Muscle of arm (tissue), 14 donors: ENCODE measurements around the gene MTRF1L. TPM values are rescaled to one million over a fixed set of nuclear protein-coding genes. Genes with fewer than 3 reads are reported as not detected.
A peak's percentile ranks its signal among the peaks of the same experiment; 100 is the strongest.

ENCODE experiments used
- DNase-seq: peaks from one replicate; pipeline ENCODE4 v3.0.0-alpha.2; 2013
- long read RNA-seq, 11 donors: transcript quantifications; one replicate each; lab custom pipeline, GENCODE V29; 2026
- polyA plus RNA-seq, 12 donors: library from polyadenylated mRNA; unstranded; fragments of 120-200 nt; gene quantifications; one replicate each; pipeline ENCODE4 v1.2.1, GENCODE V29; 2013; ENCODE audit not compliant: insufficient read length in 12 of 12

Gene MTRF1L, protein sequence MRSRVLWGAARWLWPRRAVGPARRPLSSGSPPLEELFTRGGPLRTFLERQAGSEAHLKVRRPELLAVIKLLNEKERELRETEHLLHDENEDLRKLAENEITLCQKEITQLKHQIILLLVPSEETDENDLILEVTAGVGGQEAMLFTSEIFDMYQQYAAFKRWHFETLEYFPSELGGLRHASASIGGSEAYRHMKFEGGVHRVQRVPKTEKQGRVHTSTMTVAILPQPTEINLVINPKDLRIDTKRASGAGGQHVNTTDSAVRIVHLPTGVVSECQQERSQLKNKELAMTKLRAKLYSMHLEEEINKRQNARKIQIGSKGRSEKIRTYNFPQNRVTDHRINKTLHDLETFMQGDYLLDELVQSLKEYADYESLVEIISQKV
- polyA plus RNA-seq = 10 to 100 TPM in 11 of 12 donors, not detected in 1; 16.4 to 40.5 (median 22.0) TPM
- long read RNA-seq, donor 1, partial matches to known transcripts = 0 of 5 reads
- long read RNA-seq, donor 1, other reads (novel, unspliced or antisense) = 0 of 5 reads
- long read RNA-seq, donor 2, transcript MTRF1L-202 (6 exons, 3,539 nt) = major isoform, 6 of 24 reads
- long read RNA-seq, donor 2, partial matches to known transcripts = 11 of 24 reads
- long read RNA-seq, donor 2, other reads (novel, unspliced or antisense) = 0 of 24 reads
- long read RNA-seq, donor 3, partial matches to known transcripts = 0 of 3 reads
- long read RNA-seq, donor 3, other reads (novel, unspliced or antisense) = 0 of 3 reads
- long read RNA-seq, donor 4, partial matches to known transcripts = 0 of 2 reads
- long read RNA-seq, donor 4, other reads (novel, unspliced or antisense) = 0 of 2 reads
- long read RNA-seq, donor 5, partial matches to known transcripts = 13 of 25 reads
- long read RNA-seq, donor 5, other reads (novel, unspliced or antisense) = 0 of 25 reads
- long read RNA-seq, donor 6, partial matches to known transcripts = 0 of 4 reads
- long read RNA-seq, donor 6, other reads (novel, unspliced or antisense) = 0 of 4 reads
- long read RNA-seq, donor 7, partial matches to known transcripts = 0 of 3 reads
- long read RNA-seq, donor 7, other reads (novel, unspliced or antisense) = 0 of 3 reads
- long read RNA-seq, donor 8, transcript MTRF1L-203 (7 exons, 3,676 nt) = major isoform, 5 of 13 reads
- long read RNA-seq, donor 8, partial matches to known transcripts = 0 of 13 reads
- long read RNA-seq, donor 8, other reads (novel, unspliced or antisense) = 0 of 13 reads
- long read RNA-seq, donor 9, partial matches to known transcripts = 0 of 1 reads
- long read RNA-seq, donor 9, other reads (novel, unspliced or antisense) = 0 of 1 reads
- long read RNA-seq, donor 10, partial matches to known transcripts = 7 of 18 reads
- long read RNA-seq, donor 10, other reads (novel, unspliced or antisense) = 0 of 18 reads
- long read RNA-seq, donor 11, partial matches to known transcripts = 0 of 7 reads
- long read RNA-seq, donor 11, other reads (novel, unspliced or antisense) = 0 of 7 reads

DNA sequence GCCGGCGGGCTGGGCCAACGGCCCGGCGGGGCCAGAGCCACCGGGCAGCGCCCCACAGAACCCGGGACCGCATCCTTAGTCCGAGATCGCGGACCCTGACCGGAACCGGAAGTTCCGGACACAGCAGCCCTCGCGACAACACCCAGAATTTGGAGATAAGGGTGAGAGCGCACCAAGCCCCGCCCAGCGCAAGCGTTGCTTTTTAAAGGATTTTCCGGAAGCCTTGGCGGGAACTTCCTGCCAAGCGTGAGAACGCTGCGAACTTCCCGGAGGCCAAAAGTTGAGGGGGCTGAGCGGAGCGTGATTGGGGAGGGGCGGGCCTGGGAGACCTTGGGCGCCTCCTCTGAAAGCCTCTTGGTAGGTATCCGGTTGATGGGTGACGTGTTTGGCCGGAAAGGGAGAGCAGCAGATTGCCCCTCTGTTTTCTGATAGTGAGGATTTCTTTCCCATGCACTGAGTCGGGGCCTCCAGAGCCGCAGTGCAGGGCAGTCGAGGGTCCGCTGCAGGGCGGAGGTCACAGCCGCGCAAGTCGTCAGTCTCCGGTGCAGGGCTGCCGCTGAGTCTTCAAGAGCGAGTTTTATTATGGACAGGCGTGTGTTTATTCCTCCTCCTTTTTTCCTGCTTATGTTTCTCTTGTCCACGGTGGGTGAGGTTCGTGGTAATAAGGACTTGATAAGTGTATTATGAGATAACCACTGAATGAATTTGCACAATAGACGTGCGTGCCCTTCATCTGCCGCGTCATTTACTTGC lies at the start of gene MTRF1L:
MTRF1L (minus strand) TSS at position 97 of the 753 bp plus-strand sequence; CDS start at position 73, 24 bp downstream.
- DNase-seq = peak; percentile 96

DNA sequence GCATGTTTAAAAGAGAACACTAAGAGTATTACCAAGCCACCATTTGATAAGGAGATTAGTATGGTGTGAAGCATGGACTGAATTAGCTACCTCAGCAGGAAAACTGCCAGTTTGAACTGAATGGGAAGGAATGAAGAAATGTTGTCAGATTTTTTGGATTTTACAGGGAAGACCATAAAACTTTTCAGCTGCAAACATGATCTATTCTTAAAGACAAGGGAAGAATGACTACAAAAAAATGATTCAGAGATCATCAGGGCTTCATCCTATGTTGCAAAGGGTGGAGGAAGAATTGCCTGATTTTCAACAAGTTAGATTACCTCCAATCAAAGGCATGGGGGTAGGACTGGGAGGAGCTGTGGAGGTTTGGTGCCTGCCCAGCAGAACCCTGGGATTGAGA lies 49.3 kb upstream of the MTRF1L start:
- DNase-seq = no peak

DNA sequence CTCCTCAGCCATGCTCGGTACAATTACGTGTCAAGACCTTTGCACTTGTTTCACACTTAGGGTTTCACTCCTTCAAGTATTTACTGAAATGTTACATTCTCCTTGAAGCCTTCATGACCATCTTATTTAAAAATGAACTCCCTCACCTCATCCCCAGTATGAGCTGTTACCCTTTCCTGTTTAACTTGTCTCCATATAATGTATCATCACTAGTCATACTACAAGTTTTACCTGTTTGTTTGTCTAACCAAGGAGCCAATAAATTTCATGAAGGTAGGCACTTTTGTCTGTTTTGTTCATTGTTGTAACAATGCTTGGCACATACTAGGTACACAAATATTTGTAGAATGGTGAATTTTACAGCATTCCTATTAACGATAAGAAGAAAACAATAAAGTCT lies 46.1 kb upstream of the MTRF1L start:
- DNase-seq = no peak

DNA sequence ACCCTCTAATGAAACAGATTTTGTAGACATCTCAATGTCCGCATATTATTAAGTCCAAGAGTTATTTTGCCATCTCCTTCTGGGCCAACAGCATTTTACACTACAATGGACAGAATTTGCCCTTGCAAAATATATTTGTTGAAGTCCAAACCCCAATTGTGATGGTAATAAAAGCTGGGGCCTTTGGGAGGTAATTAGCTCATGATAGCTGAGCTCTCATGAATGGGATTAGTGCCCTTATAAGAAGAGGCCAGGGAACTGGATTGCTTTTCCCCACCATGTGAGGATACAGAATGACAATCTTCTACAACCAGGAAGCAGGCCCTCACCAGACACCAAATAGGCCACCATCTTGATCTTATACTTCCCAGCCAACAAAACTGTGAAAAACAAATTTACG lies 44.9 kb upstream of the MTRF1L start:
- DNase-seq = no peak

DNA sequence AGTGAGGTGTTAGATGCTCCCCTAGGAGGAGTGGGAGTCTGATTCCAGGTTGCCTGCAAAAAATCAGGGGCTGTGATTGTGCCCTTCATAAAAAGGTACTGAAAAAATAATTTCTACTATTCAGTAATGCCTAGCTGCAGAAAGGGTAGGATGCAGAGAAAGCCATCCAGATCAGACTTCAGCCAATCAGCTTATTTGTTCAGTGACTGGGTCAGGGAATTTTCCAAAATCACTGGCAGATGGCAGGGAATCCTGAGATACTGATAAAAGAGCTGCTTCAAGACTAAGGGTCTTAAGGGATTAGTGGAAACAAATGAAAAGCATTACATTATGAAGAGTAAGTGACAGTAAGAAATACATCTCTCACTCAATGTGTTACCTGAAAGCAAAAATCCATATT lies 42.8 kb upstream of the MTRF1L start:
- no peak for DNase-seq

DNA sequence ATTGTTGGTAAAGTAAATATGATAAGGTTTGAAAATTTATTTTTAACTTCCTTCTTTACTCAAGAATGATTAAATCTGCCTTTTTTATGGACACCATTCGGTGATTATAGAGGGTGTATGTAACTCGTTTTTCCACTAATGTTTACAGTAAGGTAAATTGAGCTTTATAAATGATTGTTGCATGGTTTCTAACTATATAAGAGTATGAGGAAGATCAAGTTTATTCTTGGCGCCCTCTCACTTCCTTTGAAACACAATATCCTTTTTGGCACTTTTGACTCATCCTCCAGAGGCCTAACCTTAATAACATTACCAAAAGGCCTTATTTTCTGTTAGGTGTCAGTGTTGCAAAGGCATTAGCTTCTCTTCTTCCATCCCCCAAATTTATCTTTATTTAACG lies 41.8 kb upstream of the MTRF1L start:
- no peak for DNase-seq

DNA sequence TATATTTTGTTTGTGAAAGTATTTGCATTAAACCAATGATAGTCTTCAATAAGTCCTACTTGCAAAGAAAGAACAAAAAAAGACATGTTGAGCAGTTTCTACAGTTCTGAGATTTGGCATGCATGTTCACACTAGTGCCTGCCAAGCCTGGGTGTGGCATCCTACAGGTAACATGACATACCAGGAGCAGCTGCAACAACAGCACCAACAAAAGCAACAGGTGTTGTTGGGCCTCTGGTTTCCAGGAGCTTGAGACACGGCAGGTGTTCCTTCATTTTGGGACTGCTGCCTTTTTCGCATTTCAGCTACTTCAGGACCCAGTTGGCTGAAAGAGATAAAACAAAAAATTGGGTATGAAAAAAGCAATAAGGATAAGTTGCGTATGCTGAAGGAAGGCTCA lies 41.2 kb upstream of the MTRF1L start:
- no peak for DNase-seq

DNA sequence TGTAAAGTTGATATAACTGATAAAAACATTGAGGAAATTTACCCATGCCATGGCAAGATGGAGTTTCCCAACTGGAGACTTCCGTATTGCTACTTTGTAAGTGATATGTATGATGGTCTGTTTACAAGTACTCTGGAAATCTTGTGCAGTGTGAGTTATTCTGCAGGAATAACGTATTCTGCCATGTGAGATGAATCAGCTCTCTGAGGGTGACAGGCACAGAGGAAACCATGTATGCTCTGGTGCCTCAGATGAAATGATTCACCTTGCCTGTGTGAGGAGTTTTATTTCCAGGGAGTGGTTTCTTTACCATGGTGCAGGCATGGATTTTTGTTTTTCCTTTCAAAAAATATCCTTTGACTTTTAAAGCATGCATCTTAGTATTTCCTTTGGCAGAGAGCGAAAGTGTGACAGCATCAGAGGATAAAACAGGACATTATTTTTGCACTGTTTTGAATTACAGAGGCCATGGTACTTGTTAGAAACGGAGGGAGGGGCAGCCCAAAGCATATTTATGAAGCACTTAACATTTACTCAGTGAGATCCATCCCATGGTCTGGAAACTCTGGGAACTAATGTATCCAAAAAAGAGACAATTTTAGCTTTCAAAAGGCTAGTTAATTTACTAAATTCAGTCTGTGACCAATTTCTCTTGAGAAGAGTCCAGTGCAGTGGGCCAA lies 36.0 kb upstream of the MTRF1L start:
- DNase-seq = no peak

DNA sequence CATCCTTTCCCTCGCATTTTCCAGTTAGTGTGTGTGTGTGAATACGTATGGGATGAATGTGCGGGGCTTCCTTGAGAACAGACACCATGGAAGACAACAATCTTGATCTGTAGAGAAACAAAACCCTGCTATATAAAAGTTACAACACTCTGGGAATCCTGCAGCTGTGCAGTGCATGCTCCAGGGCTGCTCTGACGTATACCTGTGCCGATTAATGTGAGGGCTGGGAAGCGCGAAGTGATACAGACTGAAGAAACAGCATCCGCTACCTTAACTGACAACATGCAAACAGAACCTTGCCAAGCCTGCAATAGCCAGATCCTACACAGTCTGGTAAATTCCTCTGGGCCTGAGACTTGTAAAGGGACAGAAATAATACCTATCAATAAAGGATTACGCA lies 31.6 kb upstream of the MTRF1L start:
- DNase-seq = no peak

DNA sequence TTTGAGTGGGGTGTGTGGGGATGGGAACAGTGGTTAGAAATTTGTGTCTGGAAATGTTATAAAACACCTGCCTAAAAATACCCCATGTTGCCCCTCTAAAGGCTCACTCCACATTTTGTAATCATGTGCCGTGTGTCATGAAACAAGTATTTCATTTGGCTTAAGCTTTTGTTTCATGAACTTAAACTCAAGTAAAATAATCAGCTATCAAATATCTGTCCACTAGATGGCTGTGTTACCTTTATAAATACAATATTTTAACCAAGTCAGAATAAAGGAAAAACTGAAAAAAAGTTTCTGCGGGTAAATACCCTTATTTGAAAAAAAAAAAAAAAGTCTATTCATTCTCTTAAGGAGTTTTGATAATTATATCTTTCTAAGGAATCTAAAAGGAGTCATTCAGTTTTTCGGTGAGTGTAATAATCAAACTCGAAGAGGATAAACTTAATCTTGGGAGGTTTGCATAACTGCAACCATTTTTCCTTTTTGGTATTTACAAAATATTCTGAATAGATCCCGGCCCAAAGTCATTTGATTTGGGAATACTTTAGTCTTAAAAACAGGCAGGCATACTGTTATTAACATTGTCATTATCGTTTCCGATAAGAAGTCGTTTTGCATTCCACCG lies 29.9 kb upstream of the MTRF1L start:
- DNase-seq = peak; percentile 20

DNA sequence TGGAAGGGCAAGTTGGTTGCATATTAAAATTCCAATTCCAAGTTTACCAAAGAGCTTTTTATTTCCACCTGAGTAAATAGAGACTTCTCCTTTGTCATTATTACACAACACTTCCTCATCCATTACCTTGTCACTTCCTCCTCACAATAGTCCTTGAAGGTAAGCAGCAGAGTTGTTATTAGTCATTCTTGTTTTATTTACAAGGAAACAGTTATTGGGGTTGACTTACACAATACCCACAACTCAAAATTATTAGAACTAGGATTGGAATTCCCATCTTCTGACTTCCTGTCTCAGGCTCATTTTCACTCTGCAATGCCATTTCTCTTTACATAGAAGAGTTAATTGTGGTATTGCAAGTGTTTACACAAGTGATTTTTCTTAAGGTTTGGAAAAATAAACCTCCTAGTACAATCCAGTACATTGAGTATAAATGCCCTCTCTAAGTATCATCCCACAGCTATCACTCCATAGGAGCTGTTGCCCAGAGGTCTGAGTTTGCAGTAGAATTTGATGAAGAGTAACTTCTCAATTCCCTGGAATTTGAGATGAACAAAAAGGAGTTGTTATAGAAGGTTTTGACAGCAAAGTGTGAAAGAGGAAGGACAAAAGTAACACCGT lies 28.9 kb upstream of the MTRF1L start:
- no peak for DNase-seq

DNA sequence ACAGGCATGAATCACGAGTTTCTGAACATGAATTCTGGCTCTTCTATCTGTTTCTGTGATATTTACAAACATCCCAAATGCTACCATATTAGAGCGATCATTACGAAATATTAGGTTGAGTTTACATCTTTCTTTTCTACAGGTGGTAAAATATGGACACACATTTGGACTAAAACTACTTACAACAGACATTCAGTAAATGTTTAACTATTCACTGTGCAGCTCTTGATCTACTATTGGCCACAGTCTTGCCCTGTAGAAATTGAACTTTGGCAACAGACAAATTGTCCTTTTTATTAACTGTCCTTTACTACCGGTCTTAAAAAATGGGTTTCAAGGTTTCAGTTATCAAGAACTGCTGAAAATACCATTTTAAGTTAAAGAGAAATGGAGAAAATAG lies 26.5 kb upstream of the MTRF1L start:
- no peak for DNase-seq

DNA sequence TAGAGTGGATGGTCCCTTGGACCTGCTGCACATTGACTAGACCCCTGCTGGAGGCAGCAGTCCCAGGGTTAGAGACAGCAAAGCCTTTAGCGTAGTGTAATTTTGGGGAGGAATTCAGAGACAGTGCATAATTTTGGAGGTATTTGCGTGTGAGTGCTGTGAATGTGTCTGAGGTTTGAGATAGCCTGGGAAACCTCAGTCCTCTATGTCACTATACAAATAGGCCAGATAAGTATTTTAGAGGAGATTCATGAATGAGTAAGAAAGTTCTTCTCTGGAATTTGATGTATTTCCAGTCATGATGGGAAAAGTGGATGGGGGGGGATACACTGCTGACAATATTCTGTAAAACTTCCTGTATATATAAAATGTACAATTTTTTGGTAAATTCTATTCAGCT lies 25.8 kb upstream of the MTRF1L start:
- DNase-seq = no peak

DNA sequence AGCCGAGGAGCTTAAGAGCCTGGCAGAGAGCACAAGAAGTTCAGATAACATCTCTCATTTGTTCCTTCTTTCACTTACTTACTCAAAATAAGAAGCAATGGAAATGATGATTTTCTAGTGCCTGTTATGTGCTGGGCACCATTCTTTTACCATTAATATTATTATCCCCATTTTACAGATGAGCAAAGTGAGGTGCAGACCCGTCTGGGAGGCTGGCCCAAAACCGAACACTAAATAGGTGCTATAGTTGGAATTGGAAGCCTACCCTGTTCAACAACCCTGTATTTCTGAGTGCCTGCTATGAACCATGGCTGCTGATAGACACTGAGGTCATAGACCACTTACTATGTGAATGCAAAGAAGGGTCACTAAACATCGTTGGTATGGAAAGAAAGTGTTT lies 25.0 kb upstream of the MTRF1L start:
- no peak for DNase-seq

DNA sequence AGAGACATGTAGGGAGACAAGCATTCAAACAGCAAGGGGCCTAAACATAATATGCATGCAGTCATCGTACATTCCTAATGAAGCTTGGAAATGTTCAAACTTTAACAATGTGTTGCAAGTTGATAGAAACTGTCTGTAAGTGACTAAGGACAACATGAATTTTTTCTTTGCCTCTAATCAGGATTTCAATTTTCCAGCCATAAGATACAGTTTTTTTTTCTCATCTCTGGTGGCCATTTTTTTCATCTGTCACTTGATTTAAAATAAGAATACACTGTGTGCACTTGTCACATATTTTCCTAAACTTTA lies 22.2 kb upstream of the MTRF1L start:
- DNase-seq = no peak

DNA sequence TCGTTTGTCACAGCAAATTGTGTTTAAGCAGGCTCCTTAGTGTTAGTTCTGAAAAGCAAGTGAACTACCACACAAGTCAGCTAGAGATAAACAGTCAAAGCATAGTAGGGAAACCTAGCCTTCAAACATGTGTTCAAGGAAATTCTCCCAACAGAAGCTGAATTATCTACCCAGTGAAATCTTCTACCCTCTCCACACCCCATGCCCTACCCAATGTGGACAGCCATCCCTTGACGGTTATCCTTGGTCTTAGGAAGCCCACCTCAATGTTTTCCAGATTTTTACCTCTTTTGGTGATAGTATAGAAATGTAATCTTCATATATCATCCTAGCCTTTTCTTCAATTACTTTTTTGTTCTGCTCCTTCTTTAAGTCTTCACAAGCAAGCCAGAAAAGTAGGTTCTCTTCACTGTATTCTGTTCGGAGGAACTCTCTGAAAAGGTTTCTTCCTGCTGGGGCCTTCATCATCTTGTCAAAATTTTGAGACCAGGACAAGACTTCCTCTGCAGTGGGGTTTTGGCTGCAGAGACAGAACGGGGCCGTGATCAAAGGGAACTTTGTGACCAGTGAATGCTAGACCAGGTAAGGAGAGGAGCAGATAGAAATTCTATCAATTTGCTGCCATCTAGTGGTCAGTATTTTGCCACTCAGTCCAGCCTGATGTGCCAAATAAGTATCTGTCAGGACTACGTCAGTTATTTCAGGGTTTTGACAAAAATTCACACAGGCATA lies 21.6 kb upstream of the MTRF1L start:
- peak; percentile 45 for DNase-seq

DNA sequence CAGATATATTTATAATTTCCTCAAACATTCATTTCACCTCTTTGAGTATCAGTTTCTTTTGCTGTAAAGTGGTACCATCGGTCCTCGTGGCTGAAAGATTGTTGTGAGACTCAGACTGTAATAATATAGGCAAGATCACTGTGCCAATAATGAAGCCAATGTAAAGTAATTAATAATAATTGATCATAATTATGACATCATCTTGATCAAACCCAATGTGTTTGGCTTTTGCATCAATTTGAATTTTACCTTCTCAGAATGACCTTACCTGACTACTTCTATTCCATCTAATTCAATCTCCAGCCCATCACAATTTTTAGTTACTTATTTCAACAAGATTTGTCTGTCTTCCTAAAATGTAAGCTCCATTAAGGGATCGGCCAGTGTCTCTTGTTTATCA lies 15.8 kb upstream of the MTRF1L start:
- no peak for DNase-seq

DNA sequence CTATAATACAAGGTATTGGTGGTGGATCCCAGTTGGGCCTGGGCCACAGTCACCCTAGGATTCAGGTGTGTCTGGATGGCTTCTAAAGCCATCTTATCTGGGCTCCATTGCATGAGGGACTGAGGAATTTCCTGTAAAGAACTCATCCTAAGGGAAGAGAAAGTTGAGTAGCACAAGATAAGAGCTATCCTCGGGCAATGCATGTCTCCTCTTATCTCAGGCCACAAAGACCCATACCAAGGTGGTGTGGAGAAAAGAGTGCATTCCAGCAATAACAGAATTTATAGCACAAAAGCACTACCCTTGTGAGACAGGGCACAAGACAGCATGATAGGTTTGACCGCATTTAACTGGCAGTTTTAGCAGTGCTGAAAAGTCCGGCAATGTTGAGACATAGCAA lies 14.3 kb upstream of the MTRF1L start:
- no peak for DNase-seq

DNA sequence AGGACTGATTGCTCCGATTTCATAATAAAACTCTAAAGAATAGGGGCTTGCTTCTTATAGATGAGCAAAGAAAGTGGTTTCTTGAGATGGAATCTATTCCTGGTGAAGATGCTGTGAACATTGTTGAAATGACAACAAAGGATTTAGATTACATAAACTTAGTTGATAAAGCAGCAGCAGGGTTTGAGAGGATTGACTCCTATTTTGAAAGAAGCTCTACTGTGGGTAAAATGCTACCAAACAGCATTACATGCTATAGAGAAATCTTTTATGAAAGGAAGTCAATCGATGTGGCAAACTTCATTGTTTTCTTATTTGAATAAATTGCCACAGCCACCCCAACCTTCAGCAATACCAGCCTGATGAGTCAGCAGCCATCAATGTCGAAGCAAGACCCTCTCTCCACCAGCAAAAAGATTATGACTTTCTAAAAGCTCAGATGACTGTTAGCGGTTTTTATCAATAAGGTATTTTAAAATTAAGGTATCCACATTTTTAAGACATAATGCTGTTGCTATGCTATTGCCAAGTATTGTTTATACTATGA lies 12.7 kb upstream of the MTRF1L start:
- DNase-seq = no peak
